Hippocampal formation (tissue), 2 donors: ENCODE results near the gene BICD1.

Source experiments
- DNase-seq, 2 donors: peaks; one replicate each; lab custom pipeline; 2025; lab: John Stamatoyannopoulos, UW

The BICD1 gene

GRCh38 chr12:32402170-32402569 is 295.5 kb downstream of the BICD1 start:
- no peak for DNase-seq

- no peak for DNase-seq
These were observed 296.3 kb downstream of the BICD1 start for GRCh38 chr12:32402946-32403345.

- DNase-seq, result no peak
These were observed 301.1 kb downstream of the BICD1 start for GRCh38 chr12:32407795-32408194.

- DNase-seq, result no peak
These were observed 306.8 kb downstream of the BICD1 start for GRCh38 chr12:32413412-32413811.

DNA sequence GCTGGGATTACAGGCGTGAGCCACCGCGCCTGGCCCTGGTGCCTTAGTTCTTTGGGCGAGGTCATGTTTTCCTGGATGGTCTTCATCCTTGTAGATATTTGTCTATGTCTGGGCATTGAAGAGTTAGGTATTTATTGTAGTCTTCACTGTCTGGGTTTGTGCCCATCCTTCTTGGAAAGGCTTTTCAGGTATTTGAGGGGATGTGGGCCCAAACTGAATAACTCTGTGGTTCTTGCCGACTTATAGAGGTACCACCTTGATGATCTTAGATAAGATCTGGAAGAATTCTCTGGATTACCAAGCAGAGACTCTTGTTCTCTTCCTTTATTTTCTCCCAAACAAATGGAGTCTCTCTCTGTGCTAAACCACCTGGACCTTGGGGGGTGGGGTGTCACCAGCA is 311.6 kb downstream of the BICD1 start:
- no peak for DNase-seq

GRCh38 chr12:32418903-32419519 is 312.4 kb downstream of the BICD1 start:
- DNase-seq, result no peak

DNA sequence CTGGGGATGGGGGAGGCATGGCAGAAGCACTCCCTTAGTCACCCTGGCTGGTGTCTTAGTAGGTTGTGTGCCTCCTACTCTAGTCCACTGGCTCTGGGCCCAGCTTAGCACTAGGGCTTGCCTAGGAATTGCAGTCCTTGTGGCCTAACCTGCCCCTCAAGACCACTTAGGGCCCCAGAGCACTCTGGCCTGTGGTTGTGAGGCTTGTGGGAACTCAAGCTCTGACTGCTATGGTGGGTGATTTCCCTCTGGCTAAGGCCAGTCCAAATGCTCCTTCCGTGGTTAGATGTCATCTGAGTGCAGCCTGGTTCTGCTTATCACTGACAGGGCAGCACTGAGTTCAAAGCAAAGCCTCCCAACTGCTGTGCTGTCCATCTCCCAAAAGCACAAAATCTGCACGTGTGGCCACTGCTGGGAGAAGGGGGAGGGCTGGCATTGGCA is 312.9 kb downstream of the BICD1 start:
- DNase-seq, result no peak

DNA sequence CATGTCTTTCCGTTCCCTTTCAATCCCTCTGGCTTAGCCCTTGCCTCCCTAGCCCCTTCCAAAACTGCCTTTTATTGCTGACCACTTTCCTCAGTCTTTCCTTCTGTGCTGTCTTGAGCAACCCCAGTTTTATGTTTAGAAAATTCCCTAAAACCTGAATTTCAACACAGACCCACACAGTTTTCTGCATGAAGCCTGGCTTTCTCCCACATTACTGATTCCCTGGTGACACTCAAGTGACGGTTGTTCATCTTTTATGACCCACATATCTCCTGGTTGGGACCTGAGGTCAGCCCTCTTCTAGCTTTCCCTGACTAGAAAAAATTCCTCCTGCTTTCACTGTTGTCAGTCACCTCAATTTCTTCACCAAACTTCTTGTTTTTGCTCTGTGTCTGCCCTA is 313.7 kb downstream of the BICD1 start:
- no peak for DNase-seq

GRCh38 chr12:32423559-32423958 is 316.9 kb downstream of the BICD1 start:
- no peak for DNase-seq

DNA sequence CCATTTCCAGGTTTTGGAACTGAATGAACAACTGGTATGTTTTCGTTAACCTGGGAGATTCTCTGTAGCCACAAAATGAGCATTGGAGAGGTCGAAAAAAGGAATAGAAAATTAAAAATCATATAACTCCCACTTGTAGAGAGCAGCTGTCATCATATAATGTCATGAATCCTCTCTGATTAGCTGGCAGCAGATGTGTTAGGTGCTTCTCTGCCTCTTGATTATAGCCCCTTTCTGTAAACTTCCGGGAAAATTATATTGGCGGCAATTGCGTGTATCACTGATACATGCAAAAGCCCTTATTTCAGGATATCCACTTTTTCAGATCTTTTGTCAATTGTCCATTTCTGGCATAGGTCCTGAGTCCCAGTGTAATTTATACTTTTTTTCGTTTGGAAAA is 324.4 kb downstream of the BICD1 start:
- no peak for DNase-seq
